ENCODE measurements around the gene SIVA1. TPM values are rescaled to one million over a fixed set of nuclear protein-coding genes. Genes with fewer than 3 reads are reported as not detected.

The SIVA1 gene
- total and polyA plus RNA-seq, 2 of the 4 experiments (the other 2 are of a cell fraction): 166 to 184 TPM

DNA sequence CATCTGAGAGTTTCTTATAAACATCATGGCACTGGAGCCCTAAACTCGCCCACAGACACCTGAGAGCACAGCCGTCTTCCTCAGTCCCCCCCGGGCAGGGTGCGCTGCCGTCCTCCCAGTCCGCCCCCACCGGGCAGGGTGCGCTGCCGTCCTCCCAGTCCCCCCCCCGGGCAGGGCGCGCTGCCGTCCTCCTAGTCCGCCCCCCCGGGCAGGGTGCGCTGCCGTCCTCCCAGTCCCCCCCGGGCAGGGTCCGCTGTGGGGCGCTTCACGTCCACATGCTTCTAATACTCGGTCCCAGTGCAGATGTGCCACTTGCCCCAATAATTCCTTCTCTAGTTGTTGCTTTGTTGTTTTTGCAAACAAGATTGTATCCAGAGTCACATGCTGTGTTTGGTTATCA, 35.8 kb upstream of the SIVA1 start:
- no peak overlapping the region for H3K4me2 ChIP-seq (ENCODE audit: low read depth, low read length)
- no peak overlapping the region for H3K27ac ChIP-seq (ENCODE audit: insufficient read depth, low read length)
- H2BK120ac ChIP-seq (ENCODE audit: low read depth, low read length): no peak overlapping the region
- ATAC-seq (ENCODE audit: low read depth) (no peak), DNase-seq (no peak)
- no peak overlapping the region for H2AFZ ChIP-seq (replicated peaks; ENCODE audit: low read length, poor library complexity)
- no peaks in the 10 kb centered on the region for H3K27me3 ChIP-seq (ENCODE audit: control insufficient read depth, insufficient read depth, low read length)
- no peak overlapping the region for H3K56ac ChIP-seq (ENCODE audit: extremely low read depth, insufficient read depth, low read length)
- dilution Hi-C loops (cut with HindIII; ENCODE audit: low sequenced_read_pairs, unreplicated experiment): no loop called here
- H3K4me1 ChIP-seq (ENCODE audit: control insufficient read depth, insufficient read depth, low read length): peaks cover 7% of the 10 kb centered on the region
- WGBS, 2 experiments (ENCODE audit: extremely low coverage in 2 of 2, insufficient read length in 1 of 2): 100% methylated on average over 4 of the region's 22 CpGs; no CpG with 5 or more reads in 1 of the 2 experiments
- H2BK5ac ChIP-seq (ENCODE audit: low read depth, low read length, poor library complexity, severe bottlenecking): no peak overlapping the region
- peaks cover 9 to 10% of the 10 kb centered on the region in 2 experiments; a peak in 3 of 4 replicates for H3K79me1 ChIP-seq (ENCODE audit: low read depth in 1 of 2, low read length in 2 of 2)
- H4K91ac ChIP-seq (ENCODE audit: insufficient read depth, low read depth, low read length): no peak overlapping the region
- peaks cover 62% of the 10 kb centered on the region for H3K36me3 ChIP-seq (ENCODE audit: control insufficient read depth, insufficient read depth, low read length)
- intact Hi-C loops (cut with micrococcal nuclease): no loop called here
- H2AK9ac ChIP-seq (replicated peaks; ENCODE audit: low read depth, low read length, poor library complexity): peak overlapping the region; percentile 16
- TF ChIP-seq RAD21 (IDR thresholded peaks at IDR 0.05; ENCODE audit: low read length): no peak
- in situ Hi-C loops (cut with MboI; ENCODE audit: low sequenced_read_pairs): no loop called here
- no peak overlapping the region for H2BK15ac ChIP-seq (ENCODE audit: low read depth, low read length)
- no peak overlapping the region for H3K18ac ChIP-seq (ENCODE audit: low read depth, low read length)
- H2BK20ac ChIP-seq (ENCODE audit: low read depth, low read length): no peak overlapping the region
- no peak overlapping the region for H3K9ac ChIP-seq (ENCODE audit: low read depth, low read length)
- no TSS peak for BruUV-seq (replicated peaks)
- no peak overlapping the region for H2AK5ac ChIP-seq (ENCODE audit: low read depth, low read length)
- POLR2A ChIA-PET (ENCODE audit: unreplicated experiment): no interaction called here
- no peaks in the 10 kb centered on the region for H3K9me3 ChIP-seq (ENCODE audit: control insufficient read depth, insufficient read depth, low read length)
- H4K5ac ChIP-seq (ENCODE audit: low read depth, low read length): no peak overlapping the region
- H4K8ac ChIP-seq (ENCODE audit: low read depth in 2 of 2, low read length in 2 of 2): no peak overlapping the region
- peaks cover 11% of the 10 kb centered on the region for H4K20me1 ChIP-seq (ENCODE audit: insufficient read depth, low read length)
- no peak overlapping the region for H3K4me3 ChIP-seq (ENCODE audit: insufficient read depth, low read depth, low read length)
- no peak overlapping the region for H3K4ac ChIP-seq (ENCODE audit: low read depth, low read length)
- no peak overlapping the region for H3K14ac ChIP-seq (replicated peaks; ENCODE audit: low read depth, low read length)
- CTCF ChIA-PET: no interaction called here
- H3K9me1 ChIP-seq (ENCODE audit: insufficient read depth, low read length): no peaks in the 10 kb centered on the region
- H3K23ac ChIP-seq (ENCODE audit: low read depth, low read length): no peak overlapping the region
